Pancreas (tissue), 10 donors: Measurements from ENCODE around the gene FBLN2. TPM values are rescaled to one million over a fixed set of nuclear protein-coding genes. Genes with fewer than 3 reads are reported as not detected.

ENCODE experiments used
- ATAC-seq, 4 donors: fragments of 200-7000 bp; cut with Tn5 transposase; one replicate each; pipeline versions ENCODE4 v1.8.0 to v1.9.1; 2020; ENCODE audit warnings: mild to moderate bottlenecking in 4 of 4, moderate library complexity in 4 of 4
- DNase-seq, 6 donors: peaks; one replicate each; pipeline ENCODE4 v3.0.0-alpha.2; 2020
- FAIRE-seq: peaks from 2 replicates; lab custom pipeline; 2012; peaks lifted over from hg19 to GRCh38; lab: Jason Lieb, UNC
- H3K27ac ChIP-seq, 4 donors: fragments of 200-600 bp; sonication (generic); 1 replicate in 3 of 4; 2 replicates in 1 of 4; pipeline versions ENCODE4 v1.5.0 to v1.8.0; 2020
- H3K27me3 ChIP-seq, 4 donors: fragments of 200-600 bp; one replicate each; pipeline ENCODE4 v1.8.0; 2021
- H3K36me3 ChIP-seq, 3 donors: fragments of 200-600 bp; sonication (generic) in 1 of 3; one replicate each; pipeline versions ENCODE4 v1.5.0 to v1.8.0; 2020 to 2021
- H3K4me1 ChIP-seq, 3 donors: fragments of 200-600 bp; one replicate each; pipeline ENCODE4 v1.8.0; 2021
- H3K4me3 ChIP-seq, 4 donors: fragments of 200-600 bp; sonication (generic) in 2 of 4; one replicate each; pipeline versions ENCODE4 v1.5.0 to v1.8.0; 2020 to 2021
- H3K9me3 ChIP-seq, 4 donors: fragments of 200-600 bp; one replicate each; pipeline ENCODE4 v1.8.0; 2021
- WGBS, 2 donors: extraction: QIAGEN DNeasy Blood & Tissue Kit; methylation state at CpG; one replicate each; pipeline ENCODE4 v1.1.7; 2013; 5-methylcytosine and 5-hydroxymethylcytosine counted together
- intact Hi-C, 3 donors: fragments of 100-400 bp; cut with DNase I; formaldehyde crosslinking; loops; one replicate each; pipeline versions ENCODE4 v1.11.1 to v1.14.2; 2022
- polyA plus RNA-seq, 2 donors: library from polyadenylated mRNA; stranded (reverse); fragments of 200-250 nt; gene quantifications; one replicate each; pipeline ENCODE4 v1.2.3, GENCODE V29; 2013
- total RNA-seq, 6 donors: library from RNA; stranded (reverse); fragmentation: NEBNext Ultra II Directional in 4 of 6; extraction: Animal tissue kit (Norgen Biotek cat#: 25700) in 4 of 6; gene quantifications; one replicate each; pipeline versions ENCODE4 v1.2.1 to v1.2.4, GENCODE V29; 2021 to 2023
- TF ChIP-seq, protein P1 (sequence below), 4 donors: fragments of 200-600 bp; sonication (generic) in 3 of 4; IDR thresholded peaks; one replicate each; pipeline versions ENCODE4 v1.5.0 to v1.8.0; 2021; ENCODE audit warnings: antibody characterized with exemption in 4 of 4
- donor health status: healthy with polysubstance abuse.
- donor health status: DM: no; HTN: no; CAD: no; lungs with moderate emphysema.
- donor health status: DM: no; HTN: no; CAD: no.
- donor health status: control.
- donor health status: control.
- donor health status: Bipolar disorder and iron deficiency.
- donor health status: DM: yes; HTN: yes; CAD: no.
- donor health status: DM: no; HTN: no; CAD: no.
- donor health status: DM: no; HTN: no; CAD: no.
- donor health status: DM: yes; HTN: yes; CAD: no.

The FBLN2 gene
- total and polyA plus RNA-seq, 8 donors: 2.4 to 21.8 (median 4.2) TPM

DNA sequence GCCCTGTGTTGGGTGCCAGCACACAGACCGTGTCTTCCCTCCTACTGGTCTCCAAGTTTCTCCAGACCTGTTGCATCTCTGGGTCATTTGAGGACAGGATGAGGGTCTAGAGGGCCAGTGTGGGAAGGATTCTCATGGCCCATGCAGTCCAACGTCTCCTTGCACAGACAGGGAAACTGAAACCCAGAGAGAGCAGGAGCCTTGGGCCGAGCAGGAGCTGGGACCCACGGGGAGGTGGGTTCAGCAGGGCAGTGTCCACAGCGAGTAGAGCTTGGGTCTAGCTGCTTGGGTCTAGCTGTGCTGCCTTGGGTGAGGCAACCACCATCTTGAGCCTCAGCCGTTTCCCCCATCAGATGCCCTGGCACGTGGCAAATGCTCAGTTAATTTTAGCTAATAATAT, 36.5 kb upstream of the FBLN2 start:
- 80 to 85% methylated on average over 7 of the region's 7 CpGs for WGBS, 2 donors
- ATAC-seq (no peak), DNase-seq (peak in 1 of 6 donors; percentile 36), FAIRE-seq (no peak)
- Histone ChIP-seq H3K36me3 (no peaks in the 10 kb centered on the region), H3K27me3 (no peaks in the 10 kb centered on the region), H3K4me3 (no peak overlapping the region), H3K9me3 (no peaks in the 10 kb centered on the region), H3K4me1 (no peaks in the 10 kb centered on the region), H3K27ac (no peak overlapping the region)
- intact Hi-C loops: no loop called here
- TF ChIP-seq, protein P1, sequence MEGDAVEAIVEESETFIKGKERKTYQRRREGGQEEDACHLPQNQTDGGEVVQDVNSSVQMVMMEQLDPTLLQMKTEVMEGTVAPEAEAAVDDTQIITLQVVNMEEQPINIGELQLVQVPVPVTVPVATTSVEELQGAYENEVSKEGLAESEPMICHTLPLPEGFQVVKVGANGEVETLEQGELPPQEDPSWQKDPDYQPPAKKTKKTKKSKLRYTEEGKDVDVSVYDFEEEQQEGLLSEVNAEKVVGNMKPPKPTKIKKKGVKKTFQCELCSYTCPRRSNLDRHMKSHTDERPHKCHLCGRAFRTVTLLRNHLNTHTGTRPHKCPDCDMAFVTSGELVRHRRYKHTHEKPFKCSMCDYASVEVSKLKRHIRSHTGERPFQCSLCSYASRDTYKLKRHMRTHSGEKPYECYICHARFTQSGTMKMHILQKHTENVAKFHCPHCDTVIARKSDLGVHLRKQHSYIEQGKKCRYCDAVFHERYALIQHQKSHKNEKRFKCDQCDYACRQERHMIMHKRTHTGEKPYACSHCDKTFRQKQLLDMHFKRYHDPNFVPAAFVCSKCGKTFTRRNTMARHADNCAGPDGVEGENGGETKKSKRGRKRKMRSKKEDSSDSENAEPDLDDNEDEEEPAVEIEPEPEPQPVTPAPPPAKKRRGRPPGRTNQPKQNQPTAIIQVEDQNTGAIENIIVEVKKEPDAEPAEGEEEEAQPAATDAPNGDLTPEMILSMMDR (IDR thresholded peaks at IDR 0.05): no peak

DNA sequence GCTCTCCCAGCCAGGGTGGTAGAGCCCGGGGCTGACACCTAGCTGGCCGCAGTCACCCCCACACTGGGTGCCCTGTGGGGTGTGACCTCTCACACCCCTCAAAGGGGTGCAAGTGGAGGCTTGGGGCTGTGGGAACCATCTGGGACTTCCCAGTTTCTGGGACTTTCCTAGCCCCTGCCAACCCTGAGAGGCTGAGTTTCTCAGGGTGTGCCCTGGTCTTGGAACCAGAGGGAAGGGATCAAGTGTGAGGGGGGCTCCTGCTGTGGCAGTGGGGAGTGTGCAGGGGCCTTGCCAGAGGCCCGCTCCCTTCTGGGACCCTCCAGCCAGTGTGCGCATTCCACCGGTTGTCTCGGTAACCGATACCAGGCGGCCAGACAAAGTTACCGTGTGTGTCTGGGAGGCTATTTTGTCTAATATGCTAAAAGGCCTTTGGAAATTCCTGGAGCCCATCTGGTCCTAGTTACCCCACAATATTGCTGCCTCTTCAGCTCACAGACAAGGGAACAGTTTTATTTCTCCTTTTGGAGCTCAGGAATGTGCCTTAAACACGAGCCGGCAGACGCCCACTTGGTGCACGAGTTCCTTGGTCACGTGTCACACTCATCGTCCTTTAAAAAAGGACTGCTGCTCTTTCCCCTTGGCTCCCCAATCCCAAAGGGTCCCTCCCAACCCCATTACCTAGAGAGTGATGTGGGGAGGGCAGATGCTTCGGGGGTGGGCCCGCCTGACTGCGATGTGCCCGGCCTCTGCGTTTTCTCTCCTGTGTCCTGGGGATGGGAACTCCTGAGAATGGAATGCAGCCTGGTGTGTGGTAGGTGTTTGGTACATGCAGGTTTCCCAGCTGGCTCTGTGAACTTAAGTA, 35.6 kb upstream of the FBLN2 start:
- intact Hi-C loops: no loop called here
- no peak for FAIRE-seq
- TF ChIP-seq, protein P1 (IDR thresholded peaks at IDR 0.05): no peak

DNA sequence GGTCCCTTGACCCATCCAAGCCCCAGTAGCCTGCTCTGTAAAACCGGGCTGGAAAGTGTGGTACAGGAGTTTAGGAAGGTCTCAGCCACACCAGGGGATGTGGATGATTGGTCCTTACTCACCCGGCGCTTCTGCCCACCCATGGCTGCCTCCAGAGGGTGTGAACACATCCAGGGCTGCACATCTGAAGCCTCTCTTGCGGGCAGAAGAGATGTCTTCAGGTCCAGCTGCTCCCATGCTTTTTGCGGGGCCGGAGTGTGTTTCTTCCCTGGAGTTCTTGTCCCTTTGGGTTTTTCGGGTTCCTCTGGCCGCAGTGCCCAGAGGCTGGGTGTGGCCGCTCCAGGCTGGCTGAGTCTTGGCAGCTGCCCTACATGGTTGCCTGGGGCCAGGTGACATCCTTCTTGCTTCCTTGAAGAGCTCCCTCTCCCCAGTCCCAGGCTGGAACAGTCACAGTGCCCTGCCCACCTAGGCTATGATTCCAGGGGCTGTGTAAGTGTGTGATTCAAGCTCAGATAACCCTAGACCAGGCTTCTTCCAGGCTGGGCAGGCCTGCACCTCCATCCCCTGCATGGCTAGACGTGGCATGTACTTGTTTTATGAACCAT, 34.9 kb upstream of the FBLN2 start:
- H3K27me3 ChIP-seq: no peaks in the 10 kb centered on the region
- peak in 3 of 6 donors; percentile 3 to 44 (median 32) for DNase-seq
- no peak for ATAC-seq
- TF ChIP-seq, protein P1 (IDR thresholded peaks at IDR 0.05): no peak
- no peaks in the 10 kb centered on the region for H3K36me3 ChIP-seq
- no peak overlapping the region for H3K27ac ChIP-seq
- no peaks in the 10 kb centered on the region for H3K4me1 ChIP-seq
- WGBS, 2 donors: 75 to 86% methylated on average over 10 of the region's 10 CpGs
- H3K9me3 ChIP-seq: no peaks in the 10 kb centered on the region
- H3K4me3 ChIP-seq: no peak overlapping the region
- intact Hi-C loops: no loop called here
- no peak for FAIRE-seq

More for the DNA sequence above, 35.6 kb upstream of the FBLN2 start:
- WGBS, 2 donors: 66 to 68% methylated on average over 20 of the region's 20 CpGs
- Histone ChIP-seq H3K9me3 (no peaks in the 10 kb centered on the region), H3K4me3 (no peak overlapping the region), H3K27ac (no peak overlapping the region), H3K27me3 (no peaks in the 10 kb centered on the region), H3K36me3 (no peaks in the 10 kb centered on the region), H3K4me1 (no peaks in the 10 kb centered on the region)
- DNase-seq (peak in 2 of 6 donors; percentile 12 to 31), ATAC-seq (no peak)

GRCh38 chr3:13514639-13515435, 34.1 kb upstream of the FBLN2 start:
- no peaks in the 10 kb centered on the region for H3K9me3 ChIP-seq
- no peak for FAIRE-seq
- no peak overlapping the region for H3K27ac ChIP-seq
- no peak for DNase-seq
- 76 to 86% methylated on average over 6 of the region's 6 CpGs for WGBS, 2 donors
- TF ChIP-seq, protein P1 (IDR thresholded peaks at IDR 0.05): no peak
- H3K4me1 ChIP-seq: no peaks in the 10 kb centered on the region
- intact Hi-C loops: no loop called here
- no peaks in the 10 kb centered on the region for H3K36me3 ChIP-seq
- ATAC-seq: no peak
- no peak overlapping the region for H3K4me3 ChIP-seq
- H3K27me3 ChIP-seq: no peaks in the 10 kb centered on the region
